ENCODE data around the gene ABAT.

GRCh38 chr16:8720967-8721308, 46.5 kb downstream of the ABAT start:
- TF ChIP-seq CTCF (IDR thresholded peaks at IDR 0.05) (no peak), POLR2A (IDR thresholded peaks at IDR 0.05) (no peak)
